GM12878 (cell line): ENCODE measurements around the gene CFAP161. TPM values are rescaled to one million over a fixed set of nuclear protein-coding genes. Genes with fewer than 3 reads are reported as not detected.

Experiments used
- BCL3 ChIP-seq: IDR thresholded peaks from 2 replicates; pipeline ENCODE4 v1.6.1; 2011; ENCODE audit warnings: borderline replicate concordance, low read depth, mild to moderate bottlenecking, moderate library complexity, low read length; ENCODE audit not compliant: insufficient read depth, poor library complexity, severe bottlenecking
- BMI1 ChIP-seq: fragments of 450-650 bp; IDR thresholded peaks from 2 replicates; pipeline ENCODE4 v1.6.1; 2016; ENCODE audit warnings: mild to moderate bottlenecking, moderate library complexity, borderline replicate concordance
- CREB1 ChIP-seq: IDR thresholded peaks from 2 replicates; pipeline ENCODE4 v1.6.1; 2012; ENCODE audit warnings: low read depth, mild to moderate bottlenecking, inconsistent platforms
- EED ChIP-seq: sonication (generic); IDR thresholded peaks from 2 replicates; pipeline ENCODE4 v1.6.1; 2016; ENCODE audit warnings: antibody characterized with exemption, low read depth
- EGR1 ChIP-seq, 2 experiments: IDR thresholded peaks; 1 replicate in 1 of 2; 2 replicates in 1 of 2; pipeline ENCODE4 v1.6.1; 2011 to 2012; ENCODE audit warnings: low read depth in 2 of 2, low read length in 2 of 2, borderline replicate concordance in 1 of 2, mild to moderate bottlenecking in 1 of 2, moderate library complexity in 1 of 2
- HSF1 ChIP-seq: fragments of 150-350 bp; IDR thresholded peaks from 2 replicates; pipeline ENCODE4 v1.6.1; 2014; ENCODE audit warnings: mild to moderate bottlenecking, low read depth, low read length
- IKZF2 ChIP-seq, 2 experiments: fragments of 450-650 bp; IDR thresholded peaks; 2 replicates each; pipeline ENCODE4 v1.6.1; 2017; ENCODE audit warnings: mild to moderate bottlenecking in 2 of 2, moderate library complexity in 2 of 2
- IRF5 ChIP-seq: fragments of 450-650 bp; IDR thresholded peaks from 2 replicates; pipeline ENCODE4 v1.6.1; 2017; ENCODE audit warnings: borderline replicate concordance
- KLF5 ChIP-seq: fragments of 450-650 bp; IDR thresholded peaks from 2 replicates; pipeline ENCODE4 v1.6.1; 2014; ENCODE audit warnings: mild to moderate bottlenecking; ENCODE audit not compliant: partially characterized antibody
- MTA2 ChIP-seq: fragments of 450-650 bp; IDR thresholded peaks from 2 replicates; pipeline ENCODE4 v1.6.1; 2016; ENCODE audit warnings: low read depth, mild to moderate bottlenecking, moderate library complexity
- NFIC ChIP-seq: IDR thresholded peaks from 2 replicates; pipeline ENCODE4 v1.6.1; 2012; ENCODE audit warnings: low read depth, mild to moderate bottlenecking, inconsistent platforms, low read length, moderate library complexity
- NKRF ChIP-seq: fragments of 450-650 bp; conservative IDR thresholded peaks from 2 replicates; pipeline ENCODE4 v1.6.1; 2017; ENCODE audit warnings: mild to moderate bottlenecking, moderate library complexity
- RELB ChIP-seq: fragments of 450-650 bp; IDR thresholded peaks from 2 replicates; pipeline ENCODE4 v1.6.1; 2017; ENCODE audit warnings: low read depth, mild to moderate bottlenecking, moderate library complexity
- TARDBP ChIP-seq: IDR thresholded peaks from 2 replicates; pipeline ENCODE4 v1.6.1; 2016; ENCODE audit warnings: borderline replicate concordance
- TBL1XR1 ChIP-seq: IDR thresholded peaks from 2 replicates; pipeline ENCODE4 v1.6.1; 2012; ENCODE audit warnings: low read depth, low read length, improper control_type of control experiment
- ZZZ3 ChIP-seq: IDR thresholded peaks from 2 replicates; pipeline ENCODE4 v1.6.1; 2011; ENCODE audit warnings: low read depth; ENCODE audit not compliant: control insufficient read depth, insufficient read length
- polyA plus RNA-seq, 11 experiments: library from polyadenylated mRNA; depleted of rRNA in 4 of 11; unstranded in 6 of 11; stranded (reverse) in 5 of 11; fragments of >200 nt; fragmentation: Nextera tagmentation in 4 of 11; fragmentation: Illumina TruSeq in 1 of 11; extraction: Ambion mirVana in 4 of 11; extraction: Trizol in 1 of 11; gene quantifications; 1 replicate in 1 of 11; 2 replicates in 10 of 11; pipeline versions ENCODE4 v1.2.1 to v1.2.3, GENCODE V29; 2011 to 2016; ENCODE audit warnings: inconsistent platforms in 2 of 11, missing spikeins in 2 of 11, low read depth in 1 of 11
- total RNA-seq, 4 experiments: library from RNA; depleted of rRNA in 3 of 4; stranded (reverse); fragments of >200 nt in 3 of 4; fragmentation: Illumina TruSeq in 1 of 4; extraction: Trizol in 1 of 4; gene quantifications; 2 replicates each; pipeline versions ENCODE4 v1.2.1 to v1.2.3, GENCODE V29; 2013 to 2021
- TF ChIP-seq, protein P1 (sequence below), 3 experiments: IDR thresholded peaks in 2 of 3; conservative IDR thresholded peaks in 1 of 3; 2 replicates each; pipeline ENCODE4 v1.5.1; 2011; ENCODE audit warnings: low read depth in 3 of 3, low read length in 3 of 3, mild to moderate bottlenecking in 3 of 3, control low read depth in 2 of 3, moderate library complexity in 2 of 3, inconsistent platforms in 1 of 3, mixed read lengths in 1 of 3; ENCODE audit not compliant: control insufficient read depth in 2 of 3, insufficient read depth in 1 of 3; ENCODE audit errors: extremely low read depth in 1 of 3

CFAP161 gene
- total and polyA plus RNA-seq, 10 of the 15 experiments (the other 5 are each of a cell fraction or from before 2014, with no cell fraction given), result 0.31 TPM; not detected in 9

DNA sequence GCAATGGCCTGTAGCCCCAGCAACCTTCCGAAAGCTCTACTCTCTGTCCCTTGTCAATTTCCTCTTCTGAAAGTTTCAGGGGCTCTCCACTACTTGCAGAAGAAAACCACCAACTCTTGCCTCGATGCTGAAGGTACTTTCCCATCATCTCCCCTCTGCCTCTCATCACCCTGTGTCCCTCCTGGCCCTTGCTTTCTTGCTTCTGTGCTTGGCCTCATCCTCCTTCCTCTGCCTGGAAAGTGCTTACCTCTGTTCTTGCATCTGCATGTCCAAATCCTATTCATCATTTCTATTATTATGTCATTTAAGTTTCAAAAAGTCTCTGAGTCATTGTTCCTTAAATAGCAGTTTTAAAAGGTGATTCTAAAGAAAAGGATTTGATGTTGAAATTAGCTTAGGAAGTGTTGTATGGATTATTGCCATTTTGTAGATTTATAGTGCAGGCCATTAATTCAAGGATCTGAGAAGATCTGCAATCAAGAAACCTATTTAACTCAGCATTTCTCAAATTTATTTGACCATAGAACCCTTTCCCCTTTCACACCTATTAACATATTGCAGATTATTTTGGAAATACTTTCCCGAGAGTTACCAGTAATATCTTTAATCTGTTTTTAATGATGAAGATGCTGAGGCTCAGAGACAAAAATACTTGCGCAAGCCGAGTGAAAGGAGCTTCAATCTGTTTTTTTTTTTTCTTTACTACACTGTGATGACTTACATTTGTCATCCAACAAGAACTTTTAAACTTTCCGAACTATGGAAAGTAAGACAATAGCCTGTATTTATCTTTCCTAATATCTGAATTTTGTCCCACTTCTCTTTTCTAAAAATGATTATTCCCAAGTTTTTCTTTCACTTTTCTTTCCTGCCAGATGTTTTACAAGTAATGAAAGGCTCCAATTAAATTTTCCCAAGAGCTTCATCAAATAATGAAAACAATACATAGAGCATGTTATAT is 22.3 kb upstream of the CFAP161 start (continued):
- no peak for TF ChIP-seq IRF5
- no peak for TF ChIP-seq EGR1 (IDR thresholded peaks at IDR 0.05; ENCODE audit: borderline replicate concordance in 1 of 2, low read depth in 2 of 2, low read length in 2 of 2)
- 0 out of 2 replicates have a peak, but pooled peaks have one; percentile 25 for TF ChIP-seq RELB
- peak; percentile 22; the same call in 1 of the 2 replicates for TF ChIP-seq BMI1
- TF ChIP-seq NKRF, result no peak
- TF ChIP-seq MTA2, result 0 out of 2 replicates have a peak, but pooled peaks have one; percentile 21
- peak; percentile 54; the same call in 1 of the 2 replicates for TF ChIP-seq NFIC
- no peak for TF ChIP-seq KLF5
- TF ChIP-seq CREB1, result no peak
- TF ChIP-seq IKZF2 (IDR thresholded peaks at IDR 0.05), result peak; percentile 50 to 72
- TF ChIP-seq EED, result peak; percentile 82
- no peak for TF ChIP-seq HSF1
- TF ChIP-seq, protein P1, sequence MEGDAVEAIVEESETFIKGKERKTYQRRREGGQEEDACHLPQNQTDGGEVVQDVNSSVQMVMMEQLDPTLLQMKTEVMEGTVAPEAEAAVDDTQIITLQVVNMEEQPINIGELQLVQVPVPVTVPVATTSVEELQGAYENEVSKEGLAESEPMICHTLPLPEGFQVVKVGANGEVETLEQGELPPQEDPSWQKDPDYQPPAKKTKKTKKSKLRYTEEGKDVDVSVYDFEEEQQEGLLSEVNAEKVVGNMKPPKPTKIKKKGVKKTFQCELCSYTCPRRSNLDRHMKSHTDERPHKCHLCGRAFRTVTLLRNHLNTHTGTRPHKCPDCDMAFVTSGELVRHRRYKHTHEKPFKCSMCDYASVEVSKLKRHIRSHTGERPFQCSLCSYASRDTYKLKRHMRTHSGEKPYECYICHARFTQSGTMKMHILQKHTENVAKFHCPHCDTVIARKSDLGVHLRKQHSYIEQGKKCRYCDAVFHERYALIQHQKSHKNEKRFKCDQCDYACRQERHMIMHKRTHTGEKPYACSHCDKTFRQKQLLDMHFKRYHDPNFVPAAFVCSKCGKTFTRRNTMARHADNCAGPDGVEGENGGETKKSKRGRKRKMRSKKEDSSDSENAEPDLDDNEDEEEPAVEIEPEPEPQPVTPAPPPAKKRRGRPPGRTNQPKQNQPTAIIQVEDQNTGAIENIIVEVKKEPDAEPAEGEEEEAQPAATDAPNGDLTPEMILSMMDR (IDR thresholded peaks at IDR 0.05 in 2 of 3, conservative IDR thresholded peaks at IDR 0.05 in 1 of 3; ENCODE audit: control insufficient read depth in 2 of 3, extremely low read depth in 1 of 3, insufficient read depth in 1 of 3, low read depth in 3 of 3, low read length in 3 of 3), result no peak
- TF ChIP-seq TBL1XR1, result no peak
- peak; percentile 45 for TF ChIP-seq BCL3
- TF ChIP-seq ZZZ3, result no peak
- no peak for TF ChIP-seq TARDBP
